Panc1 (cell line): ENCODE data around the gene DENND11. TPM values are rescaled to one million over a fixed set of nuclear protein-coding genes. Genes with fewer than 3 reads are reported as not detected.

Experiments
- ATAC-seq: fragments of 200-7000 bp; cut with Tn5 transposase; 2 replicates; pipeline ENCODE4 v1.9.1; 2020; ENCODE audit warnings: mild to moderate bottlenecking, moderate library complexity
- BruUV-seq: library from RNA; stranded (reverse); fragments of 400-500 nt; replicated peaks from 2 replicates; lab custom pipeline; 2021; lab: Mats Ljungman, UMichigan
- CTCF ChIA-PET: fragments of 300-600 bp; sonication (Branson Sonifier 250); formaldehyde crosslinking; loops from one replicate; lab custom pipeline; 2022; ENCODE audit warnings: antibody characterized with exemption; lab: Charles Lee
- POLR2A ChIA-PET: fragments of 300-600 bp; sonication (Branson Sonifier 250); formaldehyde crosslinking; loops from one replicate; lab custom pipeline; 2022; ENCODE audit warnings: antibody characterized with exemption; lab: Charles Lee
- DNase-seq: peaks from one replicate; pipeline ENCODE4 v3.0.0-alpha.2; 2010; ENCODE audit warnings: low read depth, low spot score
- H3K27ac ChIP-seq: 2 replicates; pipeline ENCODE4 v1.5.1; 2011; ENCODE audit warnings: mild to moderate bottlenecking, low read length, inconsistent platforms
- H3K27me3 ChIP-seq: fragments of 200-500 bp; sonication (Bioruptor generic); 2 replicates; pipeline ENCODE4 v1.6.0; 2014; ENCODE audit warnings: low read length, inconsistent platforms; ENCODE audit not compliant: control insufficient read depth, insufficient read depth
- H3K36me3 ChIP-seq: fragments of 200-500 bp; sonication (Bioruptor generic); 2 replicates; pipeline ENCODE4 v1.5.1; 2014; ENCODE audit warnings: inconsistent platforms, mild to moderate bottlenecking, low read length, moderate library complexity; ENCODE audit not compliant: control insufficient read depth, insufficient read depth
- H3K4me1 ChIP-seq: 2 replicates; pipeline ENCODE4 v1.5.1; 2011; ENCODE audit warnings: inconsistent platforms, mild to moderate bottlenecking, low read length, moderate library complexity; ENCODE audit not compliant: control insufficient read depth, insufficient read depth
- H3K4me3 ChIP-seq, 2 experiments: 2 replicates each; pipeline ENCODE4 v1.5.1; 2011 to 2012; ENCODE audit warnings: low read depth in 2 of 2, low read length in 2 of 2, mild to moderate bottlenecking in 2 of 2, inconsistent platforms in 1 of 2, moderate library complexity in 1 of 2
- H3K9me3 ChIP-seq: fragments of 200-500 bp; sonication (Bioruptor generic); 2 replicates; pipeline ENCODE4 v1.5.1; 2014; ENCODE audit warnings: low read depth, mild to moderate bottlenecking, inconsistent platforms, low read length, moderate library complexity; ENCODE audit not compliant: control insufficient read depth, insufficient read depth
- CTCF ChIP-seq: fragments of 450-650 bp; IDR thresholded peaks from 2 replicates; pipeline ENCODE4 v1.5.1; 2017; ENCODE audit warnings: mild to moderate bottlenecking
- POLR2AphosphoS5 ChIP-seq: IDR thresholded peaks from 2 replicates; pipeline ENCODE4 v1.6.1; 2012; ENCODE audit warnings: mild to moderate bottlenecking, low read depth, low read length, moderate library complexity
- SIN3A ChIP-seq: IDR thresholded peaks from 2 replicates; pipeline ENCODE4 v1.6.1; 2012; ENCODE audit warnings: low read depth, mild to moderate bottlenecking, low read length, moderate library complexity, borderline replicate concordance; ENCODE audit not compliant: insufficient read depth
- TCF7L2 ChIP-seq: IDR thresholded peaks from 2 replicates; pipeline ENCODE4 v1.6.1; 2011; ENCODE audit warnings: mild to moderate bottlenecking, low read depth, low read length, inconsistent platforms
- in situ Hi-C: cut with HindIII; loops from 2 replicates; pipeline ENCODE4 v1.10.0; 2016; ENCODE audit warnings: low sequenced_read_pairs, low pct_unique_long_range_greater_than_20kb
- intact Hi-C: fragments of 100-400 bp; cut with micrococcal nuclease; formaldehyde crosslinking; loops from one replicate; pipeline ENCODE4 v1.10.0; 2022; ENCODE audit not compliant: unreplicated experiment
- total RNA-seq: library from RNA; stranded (reverse); gene quantifications from one replicate; pipeline ENCODE4 v1.2.1, GENCODE V29; 2021; ENCODE audit not compliant: unreplicated experiment
- TF ChIP-seq, protein P1 (sequence below), 2 experiments: IDR thresholded peaks; 2 replicates each; pipeline ENCODE4 v1.6.1; 2011 to 2012; ENCODE audit warnings: low read depth in 2 of 2, control low read depth in 1 of 2, low read length in 1 of 2, mild to moderate bottlenecking in 1 of 2, moderate library complexity in 1 of 2; ENCODE audit not compliant: insufficient read depth in 1 of 2

Gene DENND11
- total RNA-seq, 1 experiment from 2014 or later = 10.4 TPM

- intact Hi-C loops = no loop called here
- CTCF ChIA-PET = no interaction called here
- in situ Hi-C loops = no loop called here
- no peak for TF ChIP-seq CTCF
- TF ChIP-seq POLR2AphosphoS5 = no peak
- no peak for TF ChIP-seq SIN3A
- TF ChIP-seq, protein P1, sequence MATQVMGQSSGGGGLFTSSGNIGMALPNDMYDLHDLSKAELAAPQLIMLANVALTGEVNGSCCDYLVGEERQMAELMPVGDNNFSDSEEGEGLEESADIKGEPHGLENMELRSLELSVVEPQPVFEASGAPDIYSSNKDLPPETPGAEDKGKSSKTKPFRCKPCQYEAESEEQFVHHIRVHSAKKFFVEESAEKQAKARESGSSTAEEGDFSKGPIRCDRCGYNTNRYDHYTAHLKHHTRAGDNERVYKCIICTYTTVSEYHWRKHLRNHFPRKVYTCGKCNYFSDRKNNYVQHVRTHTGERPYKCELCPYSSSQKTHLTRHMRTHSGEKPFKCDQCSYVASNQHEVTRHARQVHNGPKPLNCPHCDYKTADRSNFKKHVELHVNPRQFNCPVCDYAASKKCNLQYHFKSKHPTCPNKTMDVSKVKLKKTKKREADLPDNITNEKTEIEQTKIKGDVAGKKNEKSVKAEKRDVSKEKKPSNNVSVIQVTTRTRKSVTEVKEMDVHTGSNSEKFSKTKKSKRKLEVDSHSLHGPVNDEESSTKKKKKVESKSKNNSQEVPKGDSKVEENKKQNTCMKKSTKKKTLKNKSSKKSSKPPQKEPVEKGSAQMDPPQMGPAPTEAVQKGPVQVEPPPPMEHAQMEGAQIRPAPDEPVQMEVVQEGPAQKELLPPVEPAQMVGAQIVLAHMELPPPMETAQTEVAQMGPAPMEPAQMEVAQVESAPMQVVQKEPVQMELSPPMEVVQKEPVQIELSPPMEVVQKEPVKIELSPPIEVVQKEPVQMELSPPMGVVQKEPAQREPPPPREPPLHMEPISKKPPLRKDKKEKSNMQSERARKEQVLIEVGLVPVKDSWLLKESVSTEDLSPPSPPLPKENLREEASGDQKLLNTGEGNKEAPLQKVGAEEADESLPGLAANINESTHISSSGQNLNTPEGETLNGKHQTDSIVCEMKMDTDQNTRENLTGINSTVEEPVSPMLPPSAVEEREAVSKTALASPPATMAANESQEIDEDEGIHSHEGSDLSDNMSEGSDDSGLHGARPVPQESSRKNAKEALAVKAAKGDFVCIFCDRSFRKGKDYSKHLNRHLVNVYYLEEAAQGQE (IDR thresholded peaks at IDR 0.05; ENCODE audit: insufficient read depth in 1 of 2, low read depth in 2 of 2, low read length in 1 of 2) = no peak
- no peak for TF ChIP-seq TCF7L2
- Histone ChIP-seq H3K9me3 (no peaks in the 10 kb centered on the region), H3K27ac (no peak overlapping the region), H3K27me3 (no peaks in the 10 kb centered on the region), H3K36me3 (no peaks in the 10 kb centered on the region), H3K4me3 (no peak overlapping the region), H3K4me1 (no peaks in the 10 kb centered on the region)
- POLR2A ChIA-PET = no interaction called here
- DNase-seq (no peak), ATAC-seq (no peak)
- no TSS peak for BruUV-seq
These were observed 36.5 kb downstream of the DENND11 start for GRCh38 chr7:141665208-141666035.

- Histone ChIP-seq H3K27ac (no peak overlapping the region), H3K36me3 (no peaks in the 10 kb centered on the region), H3K27me3 (no peaks in the 10 kb centered on the region), H3K4me3 (no peak overlapping the region), H3K9me3 (no peaks in the 10 kb centered on the region), H3K4me1 (no peaks in the 10 kb centered on the region)
- in situ Hi-C loops (no loop called here), intact Hi-C loops (no loop called here)
- CTCF ChIA-PET = no interaction called here
- no TSS peak for BruUV-seq
- POLR2A ChIA-PET = no interaction called here
- ATAC-seq (no peak), DNase-seq (no peak)
- TF ChIP-seq CTCF (no peak), SIN3A (no peak), POLR2AphosphoS5 (no peak), TCF7L2 (no peak)
- TF ChIP-seq, protein P1 (IDR thresholded peaks at IDR 0.05; ENCODE audit: insufficient read depth in 1 of 2, low read depth in 2 of 2, low read length in 1 of 2) = no peak
These were observed 37.5 kb downstream of the DENND11 start for GRCh38 chr7:141664450-141664849.
